GM23338 (cell line): ENCODE measurements around the gene LRIT2.

Experiments used
- CREB1 ChIP-seq: fragments of 250-450 bp; sonication (Bioruptor Pico); IDR thresholded peaks from 2 replicates; pipeline ENCODE4 v1.5.0; 2020; ENCODE audit warnings: low read depth, mild to moderate bottlenecking, moderate library complexity
- CTCF ChIP-seq, 2 experiments: fragments of 200-600 bp in 1 of 2; sonication (generic) in 1 of 2; conservative IDR thresholded peaks; 2 replicates each; pipeline versions ENCODE4 v1.5.1 to v1.6.1; 2016 to 2017; ENCODE audit warnings: antibody characterized with exemption in 2 of 2, low read depth in 2 of 2, mild to moderate bottlenecking in 2 of 2, moderate library complexity in 1 of 2
- ETS1 ChIP-seq: IDR thresholded peaks from 2 replicates; pipeline ENCODE4 v1.6.1; 2016; ENCODE audit warnings: antibody characterized with exemption
- EZH2 ChIP-seq: fragments of 200-600 bp; sonication (generic); IDR thresholded peaks from one replicate; pipeline ENCODE4 v1.8.0; 2017; ENCODE audit warnings: antibody characterized with exemption, mild to moderate bottlenecking, low read depth; ENCODE audit not compliant: unreplicated experiment
- EZH2phosphoT487 ChIP-seq: fragments of 200-600 bp; sonication (generic); IDR thresholded peaks from one replicate; pipeline ENCODE4 v1.8.1; 2018; ENCODE audit warnings: antibody characterized with exemption; ENCODE audit not compliant: unreplicated experiment
- JUNB ChIP-seq: IDR thresholded peaks from one replicate; pipeline ENCODE4 v1.6.1; 2016; ENCODE audit warnings: antibody characterized with exemption; ENCODE audit not compliant: unreplicated experiment
- POLR2AphosphoS5 ChIP-seq: IDR thresholded peaks from 2 replicates; pipeline ENCODE4 v1.6.1; 2016; ENCODE audit warnings: antibody characterized with exemption, low read depth
- REST ChIP-seq: IDR thresholded peaks from one replicate; pipeline ENCODE4 v1.6.1; 2018; ENCODE audit warnings: antibody characterized with exemption; ENCODE audit not compliant: unreplicated experiment
- STAT1 ChIP-seq: IDR thresholded peaks from one replicate; pipeline ENCODE4 v1.6.1; 2016; ENCODE audit warnings: antibody characterized with exemption; ENCODE audit not compliant: unreplicated experiment
- ZNF114 ChIP-seq: fragments of 250-450 bp; sonication (Bioruptor Pico); IDR thresholded peaks from 2 replicates; pipeline ENCODE4 v1.5.0; 2020; ENCODE audit warnings: mild to moderate bottlenecking, moderate library complexity
- ZNF331 ChIP-seq: fragments of 250-450 bp; sonication (Bioruptor Pico); IDR thresholded peaks from 2 replicates; pipeline ENCODE4 v1.5.0; 2020; ENCODE audit warnings: low read depth, mild to moderate bottlenecking, moderate library complexity
- TF ChIP-seq, protein P1 (sequence below): fragments of 250-450 bp; sonication (Bioruptor Pico); IDR thresholded peaks from 2 replicates; pipeline ENCODE4 v1.5.0; 2020; ENCODE audit warnings: mild to moderate bottlenecking, moderate library complexity

GRCh38 chr10:84238909-84239308, 13.6 kb upstream of the LRIT2 start:
- TF ChIP-seq CTCF (conservative IDR thresholded peaks at IDR 0.05; ENCODE audit: low read depth in 2 of 2) (no peak), REST (no peak), POLR2AphosphoS5 (no peak), EZH2 (no peak), ETS1 (no peak), CREB1 (no peak), ZNF114 (CRISPR knock-in tag) (no peak), EZH2phosphoT487 (no peak), JUNB (no peak), STAT1 (no peak), ZNF331 (no peak)
- TF ChIP-seq, protein P1, sequence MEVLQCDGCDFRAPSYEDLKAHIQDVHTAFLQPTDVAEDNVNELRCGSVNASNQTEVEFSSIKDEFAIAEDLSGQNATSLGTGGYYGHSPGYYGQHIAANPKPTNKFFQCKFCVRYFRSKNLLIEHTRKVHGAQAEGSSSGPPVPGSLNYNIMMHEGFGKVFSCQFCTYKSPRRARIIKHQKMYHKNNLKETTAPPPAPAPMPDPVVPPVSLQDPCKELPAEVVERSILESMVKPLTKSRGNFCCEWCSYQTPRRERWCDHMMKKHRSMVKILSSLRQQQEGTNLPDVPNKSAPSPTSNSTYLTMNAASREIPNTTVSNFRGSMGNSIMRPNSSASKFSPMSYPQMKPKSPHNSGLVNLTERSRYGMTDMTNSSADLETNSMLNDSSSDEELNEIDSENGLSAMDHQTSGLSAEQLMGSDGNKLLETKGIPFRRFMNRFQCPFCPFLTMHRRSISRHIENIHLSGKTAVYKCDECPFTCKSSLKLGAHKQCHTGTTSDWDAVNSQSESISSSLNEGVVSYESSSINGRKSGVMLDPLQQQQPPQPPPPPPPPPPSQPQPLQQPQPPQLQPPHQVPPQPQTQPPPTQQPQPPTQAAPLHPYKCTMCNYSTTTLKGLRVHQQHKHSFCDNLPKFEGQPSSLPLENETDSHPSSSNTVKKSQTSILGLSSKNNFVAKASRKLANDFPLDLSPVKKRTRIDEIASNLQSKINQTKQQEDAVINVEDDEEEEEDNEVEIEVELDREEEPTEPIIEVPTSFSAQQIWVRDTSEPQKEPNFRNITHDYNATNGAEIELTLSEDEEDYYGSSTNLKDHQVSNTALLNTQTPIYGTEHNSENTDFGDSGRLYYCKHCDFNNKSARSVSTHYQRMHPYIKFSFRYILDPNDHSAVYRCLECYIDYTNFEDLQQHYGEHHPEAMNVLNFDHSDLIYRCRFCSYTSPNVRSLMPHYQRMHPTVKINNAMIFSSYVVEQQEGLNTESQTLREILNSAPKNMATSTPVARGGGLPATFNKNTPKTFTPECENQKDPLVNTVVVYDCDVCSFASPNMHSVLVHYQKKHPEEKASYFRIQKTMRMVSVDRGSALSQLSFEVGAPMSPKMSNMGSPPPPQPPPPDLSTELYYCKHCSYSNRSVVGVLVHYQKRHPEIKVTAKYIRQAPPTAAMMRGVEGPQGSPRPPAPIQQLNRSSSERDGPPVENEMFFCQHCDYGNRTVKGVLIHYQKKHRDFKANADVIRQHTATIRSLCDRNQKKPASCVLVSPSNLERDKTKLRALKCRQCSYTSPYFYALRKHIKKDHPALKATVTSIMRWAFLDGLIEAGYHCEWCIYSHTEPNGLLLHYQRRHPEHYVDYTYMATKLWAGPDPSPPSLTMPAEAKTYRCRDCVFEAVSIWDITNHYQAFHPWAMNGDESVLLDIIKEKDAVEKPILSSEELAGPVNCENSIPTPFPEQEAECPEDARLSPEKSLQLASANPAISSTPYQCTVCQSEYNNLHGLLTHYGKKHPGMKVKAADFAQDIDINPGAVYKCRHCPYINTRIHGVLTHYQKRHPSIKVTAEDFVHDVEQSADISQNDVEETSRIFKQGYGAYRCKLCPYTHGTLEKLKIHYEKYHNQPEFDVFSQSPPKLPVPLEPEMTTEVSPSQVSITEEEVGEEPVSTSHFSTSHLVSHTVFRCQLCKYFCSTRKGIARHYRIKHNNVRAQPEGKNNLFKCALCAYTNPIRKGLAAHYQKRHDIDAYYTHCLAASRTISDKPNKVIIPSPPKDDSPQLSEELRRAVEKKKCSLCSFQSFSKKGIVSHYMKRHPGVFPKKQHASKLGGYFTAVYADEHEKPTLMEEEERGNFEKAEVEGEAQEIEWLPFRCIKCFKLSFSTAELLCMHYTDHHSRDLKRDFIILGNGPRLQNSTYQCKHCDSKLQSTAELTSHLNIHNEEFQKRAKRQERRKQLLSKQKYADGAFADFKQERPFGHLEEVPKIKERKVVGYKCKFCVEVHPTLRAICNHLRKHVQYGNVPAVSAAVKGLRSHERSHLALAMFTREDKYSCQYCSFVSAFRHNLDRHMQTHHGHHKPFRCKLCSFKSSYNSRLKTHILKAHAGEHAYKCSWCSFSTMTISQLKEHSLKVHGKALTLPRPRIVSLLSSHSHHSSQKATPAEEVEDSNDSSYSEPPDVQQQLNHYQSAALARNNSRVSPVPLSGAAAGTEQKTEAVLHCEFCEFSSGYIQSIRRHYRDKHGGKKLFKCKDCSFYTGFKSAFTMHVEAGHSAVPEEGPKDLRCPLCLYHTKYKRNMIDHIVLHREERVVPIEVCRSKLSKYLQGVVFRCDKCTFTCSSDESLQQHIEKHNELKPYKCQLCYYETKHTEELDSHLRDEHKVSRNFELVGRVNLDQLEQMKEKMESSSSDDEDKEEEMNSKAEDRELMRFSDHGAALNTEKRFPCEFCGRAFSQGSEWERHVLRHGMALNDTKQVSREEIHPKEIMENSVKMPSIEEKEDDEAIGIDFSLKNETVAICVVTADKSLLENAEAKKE (CRISPR knock-in tag) = no peak
